Ishikawa (cell line): Measurements from ENCODE around the gene BACE2.

Experiments used
- CEBPB ChIP-seq: IDR thresholded peaks from 2 replicates; pipeline ENCODE4 v1.6.1; 2012
- CREB1 ChIP-seq: IDR thresholded peaks from 2 replicates; pipeline ENCODE4 v1.6.1; 2012; ENCODE audit warnings: low read depth
- EGR1 ChIP-seq: IDR thresholded peaks from 2 replicates; pipeline ENCODE4 v1.6.1; 2012
- EP300 ChIP-seq: IDR thresholded peaks from 2 replicates; pipeline ENCODE4 v1.6.1; 2012; ENCODE audit warnings: borderline replicate concordance
- FOXM1 ChIP-seq: IDR thresholded peaks from 2 replicates; pipeline ENCODE4 v1.6.1; 2012; ENCODE audit warnings: low read depth, borderline replicate concordance
- MAX ChIP-seq: IDR thresholded peaks from 2 replicates; pipeline ENCODE4 v1.6.1; 2012
- NFIC ChIP-seq: IDR thresholded peaks from 2 replicates; pipeline ENCODE4 v1.6.1; 2012
- RAD21 ChIP-seq: IDR thresholded peaks from 2 replicates; pipeline ENCODE4 v1.6.1; 2012; ENCODE audit warnings: low read depth
- REST ChIP-seq: IDR thresholded peaks from 2 replicates; pipeline ENCODE4 v1.6.1; 2012; ENCODE audit warnings: low read depth, mild to moderate bottlenecking
- TAF1 ChIP-seq: IDR thresholded peaks from 2 replicates; pipeline ENCODE4 v1.6.1; 2012; ENCODE audit warnings: low read depth, mild to moderate bottlenecking
- TCF12 ChIP-seq: IDR thresholded peaks from 2 replicates; pipeline ENCODE4 v1.6.1; 2012; ENCODE audit warnings: low read depth
- TEAD4 ChIP-seq: IDR thresholded peaks from 2 replicates; pipeline ENCODE4 v1.6.1; 2012
- USF1 ChIP-seq: IDR thresholded peaks from 2 replicates; pipeline ENCODE4 v1.6.1; 2012
- YY1 ChIP-seq: IDR thresholded peaks from 2 replicates; pipeline ENCODE4 v1.6.1; 2012; ENCODE audit warnings: low read depth
- ZBTB7A ChIP-seq: IDR thresholded peaks from 2 replicates; pipeline ENCODE4 v1.6.1; 2012; ENCODE audit warnings: low read depth

BACE2 gene

GRCh38 chr21:41162096-41162495 is 5.9 kb upstream of the BACE2 start:
- TF ChIP-seq TEAD4: no peak
- TF ChIP-seq ZBTB7A: no peak
- no peak for TF ChIP-seq MAX
- no peak for TF ChIP-seq CREB1
- TF ChIP-seq YY1: no peak
- no peak for TF ChIP-seq FOXM1
- no peak for TF ChIP-seq EP300
- no peak for TF ChIP-seq RAD21
- no peak for TF ChIP-seq TAF1
- TF ChIP-seq NFIC: no peak
- no peak for TF ChIP-seq EGR1
- no peak for TF ChIP-seq TCF12
- no peak for TF ChIP-seq REST
- TF ChIP-seq USF1: no peak
- no peak for TF ChIP-seq CEBPB

- TF ChIP-seq MAX: no peak
- TF ChIP-seq ZBTB7A: no peak
- no peak for TF ChIP-seq RAD21
- no peak for TF ChIP-seq YY1
- no peak for TF ChIP-seq REST
- TF ChIP-seq CEBPB: no peak
- no peak for TF ChIP-seq TAF1
- TF ChIP-seq USF1: no peak
- no peak for TF ChIP-seq CREB1
- no peak for TF ChIP-seq EP300
- no peak for TF ChIP-seq EGR1
- TF ChIP-seq TCF12: no peak
- TF ChIP-seq FOXM1: no peak
- no peak for TF ChIP-seq TEAD4
- no peak for TF ChIP-seq NFIC
Measured at GRCh38 chr21:41163091-41163490, 4.9 kb upstream of the BACE2 start.

- no peak for TF ChIP-seq YY1
- TF ChIP-seq REST: no peak
- no peak for TF ChIP-seq MAX
- TF ChIP-seq CREB1: no peak
- no peak for TF ChIP-seq RAD21
- no peak for TF ChIP-seq EGR1
- no peak for TF ChIP-seq EP300
- no peak for TF ChIP-seq USF1
- TF ChIP-seq NFIC: no peak
- TF ChIP-seq FOXM1: no peak
- TF ChIP-seq ZBTB7A: no peak
- TF ChIP-seq TAF1: no peak
- TF ChIP-seq TCF12: no peak
- no peak for TF ChIP-seq CEBPB
- TF ChIP-seq TEAD4: no peak
Measured at GRCh38 chr21:41164052-41164451, 3.9 kb upstream of the BACE2 start.

GRCh38 chr21:41164981-41165655 is 2.8 kb upstream of the BACE2 start:
- TF ChIP-seq ZBTB7A (no peak), REST (no peak), TCF12 (no peak), TEAD4 (no peak), MAX (no peak), NFIC (no peak), EP300 (no peak), TAF1 (no peak), USF1 (no peak), CREB1 (no peak), YY1 (no peak), RAD21 (no peak)
